Measurements from ENCODE around the gene PROSER2. TPM values are rescaled to one million over a fixed set of nuclear protein-coding genes. Genes with fewer than 3 reads are reported as not detected.

The PROSER2 gene
- total and polyA plus RNA-seq, 2 of the 13 experiments (the other 11 are each of a cell fraction or from before 2014, with no cell fraction given): 6.9 to 7.7 TPM

DNA sequence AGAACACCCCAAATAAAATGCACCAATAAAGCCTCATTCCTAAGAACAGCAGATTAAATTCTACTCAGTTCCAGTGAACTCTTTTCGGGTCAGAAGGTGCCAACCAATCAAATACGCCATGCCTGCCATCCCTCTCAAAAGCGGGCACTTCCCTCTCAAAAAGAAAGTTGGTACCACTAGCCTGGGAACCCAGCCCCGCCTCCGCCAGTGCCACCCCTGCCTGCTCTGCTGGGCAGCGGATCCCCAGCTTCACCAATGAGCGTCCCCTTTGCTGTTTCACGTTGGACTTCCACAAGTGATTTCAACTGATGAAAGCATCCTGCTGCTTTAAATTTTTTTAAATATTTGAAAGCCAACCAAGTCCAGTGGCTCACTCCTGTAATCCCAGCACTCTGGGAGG is 33.2 kb upstream of the PROSER2 start (continued):
- TF ChIP-seq AKNA (CRISPR knock-in tag; IDR thresholded peaks at IDR 0.05; ENCODE audit: borderline replicate concordance) (no peak), PLRG1 (conservative IDR thresholded peaks at IDR 0.05) (no peak), POLR2AphosphoS5 (IDR thresholded peaks at IDR 0.05; ENCODE audit: low read depth, low read length) (no peak), SRSF1 (optimal IDR thresholded peaks at IDR 0.05; ENCODE audit: low read depth, low read length) (no peak)
- TF ChIP-seq, protein P1, sequence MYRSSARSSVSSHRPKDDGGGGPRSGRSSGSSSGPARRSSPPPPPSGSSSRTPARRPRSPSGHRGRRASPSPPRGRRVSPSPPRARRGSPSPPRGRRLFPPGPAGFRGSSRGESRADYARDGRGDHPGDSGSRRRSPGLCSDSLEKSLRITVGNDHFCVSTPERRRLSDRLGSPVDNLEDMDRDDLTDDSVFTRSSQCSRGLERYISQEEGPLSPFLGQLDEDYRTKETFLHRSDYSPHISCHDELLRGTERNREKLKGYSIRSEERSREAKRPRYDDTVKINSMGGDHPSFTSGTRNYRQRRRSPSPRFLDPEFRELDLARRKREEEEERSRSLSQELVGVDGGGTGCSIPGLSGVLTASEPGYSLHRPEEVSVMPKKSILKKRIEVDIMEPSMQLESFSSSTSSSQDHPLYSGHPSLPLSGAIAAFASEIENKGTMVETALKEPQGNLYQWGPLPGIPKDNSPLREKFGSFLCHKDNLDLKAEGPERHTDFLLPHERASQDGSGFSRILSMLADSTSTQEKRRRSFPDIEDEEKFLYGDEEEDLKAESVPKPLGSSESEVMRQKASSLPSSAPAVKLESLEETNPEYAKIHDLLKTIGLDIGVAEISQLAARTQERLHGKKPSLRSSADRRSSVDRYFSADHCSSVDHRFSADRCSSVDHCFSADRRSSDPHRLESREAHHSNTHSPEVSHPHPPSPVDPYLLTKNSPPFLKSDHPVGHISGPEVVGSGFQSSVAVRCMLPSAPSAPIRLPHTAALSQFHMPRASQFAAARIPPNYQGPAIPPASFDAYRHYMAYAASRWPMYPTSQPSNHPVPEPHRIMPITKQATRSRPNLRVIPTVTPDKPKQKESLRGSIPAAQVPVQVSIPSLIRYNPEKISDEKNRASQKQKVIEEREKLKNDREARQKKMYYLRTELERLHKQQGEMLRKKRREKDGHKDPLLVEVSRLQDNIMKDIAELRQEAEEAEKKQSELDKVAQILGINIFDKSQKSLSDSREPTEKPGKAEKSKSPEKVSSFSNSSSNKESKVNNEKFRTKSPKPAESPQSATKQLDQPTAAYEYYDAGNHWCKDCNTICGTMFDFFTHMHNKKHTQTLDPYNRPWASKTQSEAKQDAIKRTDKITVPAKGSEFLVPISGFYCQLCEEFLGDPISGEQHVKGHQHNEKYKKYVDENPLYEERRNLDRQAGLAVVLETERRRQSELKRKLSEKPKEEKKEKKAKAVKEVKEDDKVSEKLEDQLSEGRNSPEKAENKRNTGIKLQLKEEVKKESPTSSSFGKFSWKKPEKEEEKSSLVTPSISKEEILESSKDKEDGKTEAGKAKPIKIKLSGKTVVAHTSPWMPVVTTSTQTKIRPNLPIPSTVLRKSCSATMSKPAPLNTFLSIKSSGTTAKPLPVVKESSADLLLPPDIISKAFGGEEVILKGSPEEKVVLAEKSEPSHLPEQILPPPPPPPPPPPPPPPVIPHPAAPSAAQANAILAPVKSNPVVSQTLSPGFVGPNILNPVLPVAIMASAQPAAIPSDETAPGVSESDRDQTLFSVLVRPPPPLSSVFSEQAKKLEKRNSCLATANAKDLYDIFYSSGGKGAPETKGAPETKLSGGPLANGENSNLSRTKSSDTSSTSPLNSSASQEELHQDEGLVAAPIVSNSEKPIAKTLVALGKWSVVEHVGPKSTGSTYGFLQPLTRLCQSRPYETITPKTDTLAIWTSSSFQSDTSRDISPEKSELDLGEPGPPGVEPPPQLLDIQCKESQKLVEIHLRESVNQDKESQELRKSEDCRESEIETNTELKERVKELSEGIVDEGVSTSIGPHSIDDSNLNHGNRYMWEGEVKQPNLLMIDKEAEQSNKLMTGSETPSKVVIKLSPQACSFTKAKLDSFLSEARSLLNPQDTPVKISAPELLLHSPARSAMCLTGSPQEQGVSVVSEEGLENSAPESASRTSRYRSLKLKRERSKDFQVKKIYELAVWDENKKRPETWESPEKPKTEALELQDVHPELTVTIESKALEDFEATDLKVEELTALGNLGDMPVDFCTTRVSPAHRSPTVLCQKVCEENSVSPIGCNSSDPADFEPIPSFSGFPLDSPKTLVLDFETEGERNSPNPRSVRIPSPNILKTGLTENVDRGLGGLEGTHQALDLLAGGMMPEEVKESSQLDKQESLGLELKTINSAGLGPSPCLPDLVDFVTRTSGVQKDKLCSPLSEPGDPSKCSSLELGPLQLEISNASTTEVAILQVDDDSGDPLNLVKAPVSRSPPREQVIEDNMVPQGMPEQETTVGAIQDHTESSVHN (CRISPR knock-in tag; IDR thresholded peaks at IDR 0.05): no peak

Data from HepG2 (cell line).